WTC11 (cell line): ENCODE data around the gene GABRG3. TPM values are rescaled to one million over a fixed set of nuclear protein-coding genes. Genes with fewer than 3 reads are reported as not detected.

ENCODE experiments used
- ATAC-seq: fragments of 200-7000 bp; cut with Tn5 transposase; 2 replicates; pipeline ENCODE4 v1.10.0; 2021; ENCODE audit warnings: mild to moderate bottlenecking, moderate library complexity
- CTCF ChIA-PET: fragments of 300-600 bp; sonication (Branson Sonifier 250); formaldehyde crosslinking; loops from one replicate; lab custom pipeline; 2021; ENCODE audit warnings: antibody characterized with exemption; lab: Charles Lee
- POLR2A ChIA-PET: fragments of 350-600 bp; sonication (Branson Sonifier 250); formaldehyde crosslinking; loops from one replicate; lab custom pipeline; 2021; ENCODE audit warnings: antibody characterized with exemption; lab: Charles Lee
- DNase-seq: peaks from one replicate; pipeline ENCODE4 v3.0.0; 2021; ENCODE audit warnings: low spot score
- H3K27ac Mint-ChIP-seq: 2 replicates; pipeline ENCODE4 v1.8.0; 2021; ENCODE audit warnings: mixed read lengths
- H3K27me3 Mint-ChIP-seq: 2 replicates; pipeline ENCODE4 v1.8.0; 2021; ENCODE audit warnings: low read depth, mild to moderate bottlenecking, moderate library complexity, mixed read lengths
- H3K36me3 Mint-ChIP-seq: 2 replicates; pipeline ENCODE4 v1.8.0; 2021; ENCODE audit warnings: mixed read lengths
- H3K4me1 Mint-ChIP-seq: 2 replicates; pipeline ENCODE4 v1.8.0; 2022; ENCODE audit warnings: mixed read lengths
- H3K4me3 Mint-ChIP-seq: 2 replicates; pipeline ENCODE4 v1.8.0; 2021; ENCODE audit warnings: mild to moderate bottlenecking, moderate library complexity, mixed read lengths
- H3K9me3 Mint-ChIP-seq: 2 replicates; pipeline ENCODE4 v1.8.0; 2021; ENCODE audit warnings: mixed read lengths
- CREM ChIP-seq: sonication (generic); formaldehyde crosslinking; IDR thresholded peaks from 2 replicates; pipeline ENCODE4 v1.8.1; 2022; ENCODE audit warnings: mild to moderate bottlenecking, missing genetic modification reagents, moderate library complexity
- CTCF ChIP-seq: fragments of 200-600 bp; IDR thresholded peaks from 2 replicates; pipeline ENCODE4 v1.8.0; 2022; ENCODE audit warnings: antibody characterized with exemption
- ERG ChIP-seq: fragments of 250-450 bp; sonication (Bioruptor Pico); IDR thresholded peaks from 2 replicates; pipeline ENCODE4 v1.8.0; 2021; ENCODE audit warnings: mild to moderate bottlenecking
- FOXP4 ChIP-seq: sonication (generic); formaldehyde crosslinking; IDR thresholded peaks from 2 replicates; pipeline ENCODE4 v1.8.0; 2022; ENCODE audit warnings: mild to moderate bottlenecking, missing genetic modification reagents
- HMGA2 ChIP-seq: fragments of 250-450 bp; sonication (Bioruptor Pico); IDR thresholded peaks from 2 replicates; pipeline ENCODE4 v1.4.0; 2021; ENCODE audit warnings: mild to moderate bottlenecking, moderate library complexity
- JUN ChIP-seq: sonication (generic); formaldehyde crosslinking; IDR thresholded peaks from 2 replicates; pipeline ENCODE4 v1.8.0; 2023; ENCODE audit warnings: mild to moderate bottlenecking, missing genetic modification reagents
- MYBL2 ChIP-seq: sonication (generic); formaldehyde crosslinking; IDR thresholded peaks from 2 replicates; pipeline ENCODE4 v1.8.1; 2023; ENCODE audit warnings: mild to moderate bottlenecking, moderate library complexity, missing genetic modification reagents
- NFATC4 ChIP-seq: fragments of 250-450 bp; sonication (Bioruptor Pico); IDR thresholded peaks from 2 replicates; pipeline ENCODE4 v1.9.0; 2021; ENCODE audit warnings: mild to moderate bottlenecking
- PRDM15 ChIP-seq: sonication (generic); formaldehyde crosslinking; IDR thresholded peaks from 2 replicates; pipeline ENCODE4 v1.8.0; 2022; ENCODE audit warnings: missing genetic modification reagents
- RELA ChIP-seq: sonication (generic); formaldehyde crosslinking; IDR thresholded peaks from 2 replicates; pipeline ENCODE4 v1.8.1; 2022; ENCODE audit warnings: missing genetic modification reagents, mild to moderate bottlenecking, borderline replicate concordance
- RORB ChIP-seq: fragments of 250-450 bp; sonication (Bioruptor Pico); IDR thresholded peaks from 2 replicates; pipeline ENCODE4 v1.9.0; 2021; ENCODE audit warnings: mild to moderate bottlenecking
- TEAD4 ChIP-seq: sonication (generic); formaldehyde crosslinking; IDR thresholded peaks from 2 replicates; pipeline ENCODE4 v1.8.0; 2022; ENCODE audit warnings: mild to moderate bottlenecking, missing genetic modification reagents
- USF2 ChIP-seq: sonication (generic); formaldehyde crosslinking; IDR thresholded peaks from 2 replicates; pipeline ENCODE4 v1.8.1; 2023; ENCODE audit warnings: mild to moderate bottlenecking, missing genetic modification reagents, moderate library complexity
- ZNF263 ChIP-seq: sonication (generic); formaldehyde crosslinking; IDR thresholded peaks from 2 replicates; pipeline ENCODE4 v1.8.1; 2022; ENCODE audit warnings: low read depth, mild to moderate bottlenecking, moderate library complexity, missing genetic modification reagents
- ZSCAN18 ChIP-seq: fragments of 250-450 bp; sonication (Bioruptor Pico); IDR thresholded peaks from 2 replicates; pipeline ENCODE4 v2.1.2; 2022; ENCODE audit warnings: mild to moderate bottlenecking, moderate library complexity
- total RNA-seq: library from RNA; stranded (reverse); gene quantifications from 3 replicates; pipeline ENCODE4 v1.2.3, GENCODE V29; 2021
- TF ChIP-seq, protein P1 (sequence below): fragments of 250-450 bp; sonication (Bioruptor Pico); IDR thresholded peaks from 2 replicates; pipeline ENCODE4 v1.9.0; 2021; ENCODE audit warnings: mild to moderate bottlenecking
- TF ChIP-seq, protein P2 (sequence below): sonication (generic); formaldehyde crosslinking; IDR thresholded peaks from 2 replicates; pipeline ENCODE4 v1.8.0; 2023; ENCODE audit warnings: mild to moderate bottlenecking, missing genetic modification reagents
- TF ChIP-seq, protein P3 (sequence below): sonication (generic); formaldehyde crosslinking; IDR thresholded peaks from 2 replicates; pipeline ENCODE4 v1.8.1; 2022; ENCODE audit warnings: missing genetic modification reagents, borderline replicate concordance

The GABRG3 gene
- total RNA-seq, 1 experiment from 2014 or later = 0.72 TPM

GRCh38 chr15:27081676-27082418 is 110.9 kb downstream of the GABRG3 start:
- POLR2A ChIA-PET = no interaction called here
- CTCF ChIA-PET = interaction anchor here (1.0 to 2.3 kb wide), 4 partner anchors 10 to 277 kb away, joined by 3 to 12 read pairs (median 3); no protein-coding TSS in a partner anchor
- DNase-seq = no peak
- Mint-ChIP-seq H3K27me3 (no peaks in the 10 kb centered on the region), H3K9me3 (0 out of 2 replicates have a peak, but pooled peaks cover 5% of the 10 kb centered on the region)
- TF ChIP-seq, protein P1, sequence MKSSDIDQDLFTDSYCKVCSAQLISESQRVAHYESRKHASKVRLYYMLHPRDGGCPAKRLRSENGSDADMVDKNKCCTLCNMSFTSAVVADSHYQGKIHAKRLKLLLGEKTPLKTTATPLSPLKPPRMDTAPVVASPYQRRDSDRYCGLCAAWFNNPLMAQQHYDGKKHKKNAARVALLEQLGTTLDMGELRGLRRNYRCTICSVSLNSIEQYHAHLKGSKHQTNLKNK = no peak
- TF ChIP-seq NFATC4 (CRISPR knock-in tag) (no peak), RORB (CRISPR knock-in tag) (no peak), ERG (CRISPR knock-in tag) (no peak), MYBL2 (CRISPR knock-in tag) (no peak), USF2 (CRISPR knock-in tag) (no peak), FOXP4 (CRISPR knock-in tag) (no peak), ZSCAN18 (no peak), RELA (CRISPR knock-in tag) (no peak), CTCF (no peak), ZNF263 (CRISPR knock-in tag) (no peak), PRDM15 (CRISPR knock-in tag) (no peak), HMGA2 (no peak), JUN (CRISPR knock-in tag) (no peak), TEAD4 (CRISPR knock-in tag) (no peak), CREM (CRISPR knock-in tag) (no peak)
- TF ChIP-seq, protein P2, sequence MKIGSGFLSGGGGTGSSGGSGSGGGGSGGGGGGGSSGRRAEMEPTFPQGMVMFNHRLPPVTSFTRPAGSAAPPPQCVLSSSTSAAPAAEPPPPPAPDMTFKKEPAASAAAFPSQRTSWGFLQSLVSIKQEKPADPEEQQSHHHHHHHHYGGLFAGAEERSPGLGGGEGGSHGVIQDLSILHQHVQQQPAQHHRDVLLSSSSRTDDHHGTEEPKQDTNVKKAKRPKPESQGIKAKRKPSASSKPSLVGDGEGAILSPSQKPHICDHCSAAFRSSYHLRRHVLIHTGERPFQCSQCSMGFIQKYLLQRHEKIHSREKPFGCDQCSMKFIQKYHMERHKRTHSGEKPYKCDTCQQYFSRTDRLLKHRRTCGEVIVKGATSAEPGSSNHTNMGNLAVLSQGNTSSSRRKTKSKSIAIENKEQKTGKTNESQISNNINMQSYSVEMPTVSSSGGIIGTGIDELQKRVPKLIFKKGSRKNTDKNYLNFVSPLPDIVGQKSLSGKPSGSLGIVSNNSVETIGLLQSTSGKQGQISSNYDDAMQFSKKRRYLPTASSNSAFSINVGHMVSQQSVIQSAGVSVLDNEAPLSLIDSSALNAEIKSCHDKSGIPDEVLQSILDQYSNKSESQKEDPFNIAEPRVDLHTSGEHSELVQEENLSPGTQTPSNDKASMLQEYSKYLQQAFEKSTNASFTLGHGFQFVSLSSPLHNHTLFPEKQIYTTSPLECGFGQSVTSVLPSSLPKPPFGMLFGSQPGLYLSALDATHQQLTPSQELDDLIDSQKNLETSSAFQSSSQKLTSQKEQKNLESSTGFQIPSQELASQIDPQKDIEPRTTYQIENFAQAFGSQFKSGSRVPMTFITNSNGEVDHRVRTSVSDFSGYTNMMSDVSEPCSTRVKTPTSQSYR (CRISPR knock-in tag) = no peak
- TF ChIP-seq, protein P3, sequence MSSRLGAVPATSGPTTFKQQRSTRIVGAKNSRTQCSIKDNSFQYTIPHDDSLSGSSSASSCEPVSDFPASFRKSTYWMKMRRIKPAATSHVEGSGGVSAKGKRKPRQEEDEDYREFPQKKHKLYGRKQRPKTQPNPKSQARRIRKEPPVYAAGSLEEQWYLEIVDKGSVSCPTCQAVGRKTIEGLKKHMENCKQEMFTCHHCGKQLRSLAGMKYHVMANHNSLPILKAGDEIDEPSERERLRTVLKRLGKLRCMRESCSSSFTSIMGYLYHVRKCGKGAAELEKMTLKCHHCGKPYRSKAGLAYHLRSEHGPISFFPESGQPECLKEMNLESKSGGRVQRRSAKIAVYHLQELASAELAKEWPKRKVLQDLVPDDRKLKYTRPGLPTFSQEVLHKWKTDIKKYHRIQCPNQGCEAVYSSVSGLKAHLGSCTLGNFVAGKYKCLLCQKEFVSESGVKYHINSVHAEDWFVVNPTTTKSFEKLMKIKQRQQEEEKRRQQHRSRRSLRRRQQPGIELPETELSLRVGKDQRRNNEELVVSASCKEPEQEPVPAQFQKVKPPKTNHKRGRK (CRISPR knock-in tag) = no peak
- TF ChIP-seq, all 79 proteins: peak for 0
- Mint-ChIP-seq H3K4me3 (no peak overlapping the region), H3K36me3 (no peaks in the 10 kb centered on the region), H3K4me1 (peaks cover 19% of the 10 kb centered on the region), H3K27ac (no peak overlapping the region)
- ATAC-seq = no peak
